Omental fat pad (tissue), 4 donors: ENCODE results near the gene STRN3. TPM values are rescaled to one million over a fixed set of nuclear protein-coding genes. Genes with fewer than 3 reads are reported as not detected.

Source experiments
- ATAC-seq: fragments of 150-250 bp; one replicate; pipeline ENCODE4 v1.9.1; 2016; ENCODE audit warnings: mild to moderate bottlenecking, moderate library complexity; ENCODE audit not compliant: low FRiP score
- DNase-seq: peaks from one replicate; pipeline ENCODE4 v3.0.0-alpha.2; 2019; ENCODE audit warnings: low spot score
- CTCF ChIP-seq, 3 donors: fragments of 450-650 bp; IDR thresholded peaks; one replicate each; pipeline ENCODE4 v1.5.1; 2016 to 2017; ENCODE audit warnings: antibody characterized with exemption in 3 of 3, mild to moderate bottlenecking in 3 of 3, moderate library complexity in 2 of 3
- total RNA-seq, 4 donors: library from RNA; depleted of rRNA; stranded (reverse); fragments of >200 nt; gene quantifications; one replicate each; pipeline ENCODE4 v1.1.0, GENCODE V29; 2016

The STRN3 gene
- total RNA-seq, 4 donors from 2014 or later: 35.6 to 56.7 (median 43.8) TPM

GRCh38 chr14:30868736-30869135 lies 157.4 kb downstream of the STRN3 start:
- ATAC-seq (no peak), DNase-seq (no peak)
- no peak for TF ChIP-seq CTCF (IDR thresholded peaks at IDR 0.05)

- no peak for DNase-seq
- TF ChIP-seq CTCF (IDR thresholded peaks at IDR 0.05): no peak
- no peak for ATAC-seq
These were observed 161.2 kb downstream of the STRN3 start for GRCh38 chr14:30864934-30865333.

GRCh38 chr14:30861200-30861599 lies 165.0 kb downstream of the STRN3 start:
- DNase-seq (no peak), ATAC-seq (no peak)
- TF ChIP-seq CTCF (IDR thresholded peaks at IDR 0.05): no peak

GRCh38 chr14:30855345-30856037 lies 170.7 kb downstream of the STRN3 start:
- DNase-seq: no peak
- no peak for TF ChIP-seq CTCF (IDR thresholded peaks at IDR 0.05)
- no peak for ATAC-seq

- DNase-seq (no peak), ATAC-seq (no peak)
- no peak for TF ChIP-seq CTCF (IDR thresholded peaks at IDR 0.05)
These were observed 171.7 kb downstream of the STRN3 start for GRCh38 chr14:30854492-30854891.

GRCh38 chr14:30853946-30854345 lies 172.2 kb downstream of the STRN3 start:
- DNase-seq: no peak
- no peak for TF ChIP-seq CTCF (IDR thresholded peaks at IDR 0.05)
- ATAC-seq: no peak

- DNase-seq: no peak
- ATAC-seq: no peak
- no peak for TF ChIP-seq CTCF (IDR thresholded peaks at IDR 0.05)
These were observed 176.2 kb downstream of the STRN3 start for GRCh38 chr14:30849983-30850382.
